BLaER1 treated with 17β-estradiol and CSF1 and Interleukin-3, amounts not matched to agents 10 nM and 100 nM (cell line): ENCODE measurements around the gene TTC3.

Experiments
- H3K27ac ChIP-seq, 11 experiments: shearing (Covaris generic); formaldehyde crosslinking; 2 replicates each; pipeline ENCODE4 v1.8.1; 2022
- H3K27me3 ChIP-seq, 11 experiments: shearing (Covaris generic); formaldehyde crosslinking; 2 replicates each; pipeline ENCODE4 v1.8.1; 2022
- H3K36me3 ChIP-seq, 11 experiments: shearing (Covaris generic); formaldehyde crosslinking; 2 replicates each; pipeline ENCODE4 v1.8.1; 2022
- H3K4me1 ChIP-seq, 10 experiments: shearing (Covaris generic); formaldehyde crosslinking; 2 replicates each; pipeline ENCODE4 v1.8.1; 2022
- H3K4me2 ChIP-seq, 11 experiments: shearing (Covaris generic); formaldehyde crosslinking; 2 replicates each; pipeline ENCODE4 v1.8.1; 2022
- H3K4me3 ChIP-seq, 10 experiments: shearing (Covaris generic); formaldehyde crosslinking; 2 replicates each; pipeline ENCODE4 v1.8.1; 2022
- H3K9ac ChIP-seq, 11 experiments: shearing (Covaris generic); formaldehyde crosslinking; 2 replicates each; pipeline ENCODE4 v1.8.1; 2022
- H3K9me3 ChIP-seq, 11 experiments: shearing (Covaris generic); formaldehyde crosslinking; replicated peaks in 1 of 11; 2 replicates each; pipeline ENCODE4 v1.8.1; 2022
- H4K20me1 ChIP-seq, 11 experiments: shearing (Covaris generic); formaldehyde crosslinking; 2 replicates each; pipeline ENCODE4 v1.8.1; 2022
- Cebpa-rat ChIP-seq, 11 experiments: shearing (Covaris generic); IDR thresholded peaks; 2 replicates each; pipeline ENCODE4 v1.8.1; 2022

TTC3 gene

GRCh38 chr21:37145635-37146111, 72.6 kb downstream of the TTC3 start:
- peak overlapping the region in 2 of 11 experiments; percentile 41 to 47; a peak in 1 of 22 replicates for H3K4me2 ChIP-seq
- H3K27me3 ChIP-seq = no peaks in the 10 kb centered on the region
- no peak for TF ChIP-seq Cebpa-rat (IDR thresholded peaks at IDR 0.05)
- H3K27ac ChIP-seq = no peak overlapping the region
- H3K4me3 ChIP-seq = no peak overlapping the region
- no peaks in the 10 kb centered on the region for H4K20me1 ChIP-seq
- H3K9ac ChIP-seq = no peak overlapping the region
- H3K4me1 ChIP-seq = peaks cover 8 to 15% (median 10%) of the 10 kb centered on the region in 10 experiments; a peak in 18 of 20 replicates
- peaks cover 70 to 86% (median 82%) of the 10 kb centered on the region in 11 experiments for H3K36me3 ChIP-seq
- H3K9me3 ChIP-seq = peaks cover 0 to 15% (median 6%) of the 10 kb centered on the region in 11 experiments; a peak in 13 of 22 replicates

GRCh38 chr21:37146320-37147235, 73.5 kb downstream of the TTC3 start:
- Histone ChIP-seq H3K4me2 (peak overlapping the region in 4 of 11 experiments; percentile 22 to 47 (median 33); a peak in 7 of 22 replicates), H3K36me3 (peaks cover 64 to 84% (median 77%) of the 10 kb centered on the region in 11 experiments), H3K27ac (no peak overlapping the region; a peak in 1 of 22 replicates), H4K20me1 (no peaks in the 10 kb centered on the region), H3K27me3 (no peaks in the 10 kb centered on the region), H3K4me3 (no peak overlapping the region), H3K4me1 (peaks cover 8 to 15% (median 10%) of the 10 kb centered on the region in 10 experiments; a peak in 18 of 20 replicates), H3K9ac (no peak overlapping the region), H3K9me3 (peaks cover 0 to 9% (median under 1%) of the 10 kb centered on the region in 11 experiments; a peak in 9 of 22 replicates)
- no peak for TF ChIP-seq Cebpa-rat (IDR thresholded peaks at IDR 0.05)

- no peak overlapping the region for H3K4me2 ChIP-seq
- no peak overlapping the region for H3K9ac ChIP-seq
- peaks cover 8 to 15% (median 10%) of the 10 kb centered on the region in 10 experiments; a peak in 18 of 20 replicates for H3K4me1 ChIP-seq
- no peaks in the 10 kb centered on the region for H3K27me3 ChIP-seq
- peaks cover 79 to 98% (median 94%) of the 10 kb centered on the region in 11 experiments for H3K36me3 ChIP-seq
- no peaks in the 10 kb centered on the region for H3K9me3 ChIP-seq
- no peaks in the 10 kb centered on the region; a peak in 1 of 22 replicates for H4K20me1 ChIP-seq
- H3K27ac ChIP-seq = no peak overlapping the region
- TF ChIP-seq Cebpa-rat (IDR thresholded peaks at IDR 0.05) = no peak
- no peak overlapping the region for H3K4me3 ChIP-seq
Observed at GRCh38 chr21:37149411-37149810, 76.4 kb downstream of the TTC3 start.

- no peaks in the 10 kb centered on the region; a peak in 1 of 22 replicates for H4K20me1 ChIP-seq
- TF ChIP-seq Cebpa-rat (IDR thresholded peaks at IDR 0.05) = no peak
- no peak overlapping the region for H3K4me3 ChIP-seq
- H3K27me3 ChIP-seq = no peaks in the 10 kb centered on the region
- H3K9me3 ChIP-seq = no peaks in the 10 kb centered on the region
- peaks cover 81 to 98% (median 93%) of the 10 kb centered on the region in 11 experiments for H3K36me3 ChIP-seq
- no peak overlapping the region for H3K9ac ChIP-seq
- H3K4me1 ChIP-seq = no peaks in the 10 kb centered on the region
- no peak overlapping the region for H3K4me2 ChIP-seq
- no peak overlapping the region for H3K27ac ChIP-seq
Observed at GRCh38 chr21:37153196-37153934, 80.3 kb downstream of the TTC3 start.

- TF ChIP-seq Cebpa-rat (IDR thresholded peaks at IDR 0.05) = no peak
- no peaks in the 10 kb centered on the region for H3K4me1 ChIP-seq
- peaks cover 81 to 98% (median 93%) of the 10 kb centered on the region in 11 experiments for H3K36me3 ChIP-seq
- H3K9ac ChIP-seq = no peak overlapping the region
- no peaks in the 10 kb centered on the region for H3K27me3 ChIP-seq
- no peak overlapping the region for H3K27ac ChIP-seq
- no peak overlapping the region for H3K4me2 ChIP-seq
- H3K4me3 ChIP-seq = no peak overlapping the region
- no peaks in the 10 kb centered on the region for H3K9me3 ChIP-seq
- no peaks in the 10 kb centered on the region; a peak in 1 of 22 replicates for H4K20me1 ChIP-seq
Observed at GRCh38 chr21:37153935-37154350, 80.9 kb downstream of the TTC3 start.

GRCh38 chr21:37155186-37155585, 82.1 kb downstream of the TTC3 start:
- no peak overlapping the region for H3K27ac ChIP-seq
- TF ChIP-seq Cebpa-rat (IDR thresholded peaks at IDR 0.05) = no peak

GRCh38 chr21:37157938-37158337, 84.9 kb downstream of the TTC3 start:
- Histone ChIP-seq H4K20me1 (no peaks in the 10 kb centered on the region; a peak in 1 of 22 replicates), H3K4me3 (no peak overlapping the region), H3K36me3 (peaks cover 77 to 100% (median 95%) of the 10 kb centered on the region in 11 experiments), H3K4me2 (no peak overlapping the region), H3K4me1 (no peaks in the 10 kb centered on the region), H3K9ac (no peak overlapping the region), H3K27me3 (no peaks in the 10 kb centered on the region), H3K27ac (no peak overlapping the region), H3K9me3 (no peaks in the 10 kb centered on the region)
- no peak for TF ChIP-seq Cebpa-rat (IDR thresholded peaks at IDR 0.05)

More at GRCh38 chr21:37155186-37155585, 82.1 kb downstream of the TTC3 start:
- Histone ChIP-seq H3K4me1 (no peaks in the 10 kb centered on the region), H3K4me2 (no peak overlapping the region), H3K9ac (no peak overlapping the region), H4K20me1 (no peaks in the 10 kb centered on the region; a peak in 1 of 22 replicates), H3K4me3 (no peak overlapping the region), H3K27me3 (no peaks in the 10 kb centered on the region), H3K36me3 (peaks cover 83 to 98% (median 94%) of the 10 kb centered on the region in 11 experiments), H3K9me3 (no peaks in the 10 kb centered on the region)

GRCh38 chr21:37159053-37159776, 86.2 kb downstream of the TTC3 start:
- Histone ChIP-seq H4K20me1 (no peaks in the 10 kb centered on the region; a peak in 1 of 22 replicates), H3K9me3 (no peaks in the 10 kb centered on the region), H3K4me3 (no peak overlapping the region), H3K9ac (no peak overlapping the region), H3K4me1 (peaks cover 0 to 3% (median under 1%) of the 10 kb centered on the region in 10 experiments; a peak in 7 of 20 replicates), H3K27me3 (no peaks in the 10 kb centered on the region), H3K36me3 (peaks cover 77 to 100% (median 95%) of the 10 kb centered on the region in 11 experiments), H3K4me2 (no peak overlapping the region), H3K27ac (no peak overlapping the region)
- TF ChIP-seq Cebpa-rat (IDR thresholded peaks at IDR 0.05) = no peak
